SJSA1 (cell line): Measurements from ENCODE around the gene TAF5L. TPM values are rescaled to one million over a fixed set of nuclear protein-coding genes. Genes with fewer than 3 reads are reported as not detected.
"Not testable (repeated sequence)": the region's sequence is repeated elsewhere in the genome, so short reads cannot be mapped to it uniquely, and the experiment has no call there.

Experiments used
- DNase-seq, 2 experiments: peaks; one replicate each; pipeline ENCODE4 v3.0.0-alpha.2; 2015 to 2020; ENCODE audit warnings: low spot score in 2 of 2, low read depth in 1 of 2
- H3K27ac ChIP-seq: fragments of 250-450 bp; sonication (Bioruptor Pico); 2 replicates; pipeline ENCODE4 v1.5.1; 2020; ENCODE audit warnings: mild to moderate bottlenecking, moderate library complexity
- H3K27me3 ChIP-seq: fragments of 250-450 bp; sonication (Bioruptor Pico); replicated peaks from 2 replicates; pipeline ENCODE4 v1.5.1; 2020; ENCODE audit warnings: mild to moderate bottlenecking, moderate library complexity
- H3K36me3 ChIP-seq: fragments of 250-450 bp; sonication (Bioruptor Pico); 2 replicates; pipeline ENCODE4 v1.5.1; 2020; ENCODE audit warnings: mild to moderate bottlenecking
- H3K4me1 ChIP-seq: fragments of 250-450 bp; sonication (Bioruptor Pico); replicated peaks from 2 replicates; pipeline ENCODE4 v1.6.1; 2021; ENCODE audit warnings: mild to moderate bottlenecking
- H3K4me3 ChIP-seq: fragments of 250-450 bp; sonication (Bioruptor Pico); 2 replicates; pipeline ENCODE4 v1.5.1; 2020; ENCODE audit warnings: mild to moderate bottlenecking
- H3K9me3 ChIP-seq: fragments of 250-450 bp; sonication (Bioruptor Pico); replicated peaks from 2 replicates; pipeline ENCODE4 v1.5.1; 2020; ENCODE audit warnings: mild to moderate bottlenecking
- total RNA-seq: library from RNA; depleted of rRNA; stranded (reverse); fragments of >200 nt; shearing (Covaris generic); gene quantifications from 2 replicates; pipeline ENCODE4 v1.2.3, GENCODE V29; 2014

Gene TAF5L
- total RNA-seq, 1 experiment from 2014 or later = 25.5 TPM

- Histone ChIP-seq H3K4me3 (no peak overlapping the region), H3K27ac (no peak overlapping the region), H3K27me3 (no peaks in the 10 kb centered on the region), H3K4me1 (no peaks in the 10 kb centered on the region), H3K9me3 (no peaks in the 10 kb centered on the region), H3K36me3 (peaks cover 43% of the 10 kb centered on the region)
- no peak for DNase-seq
Observed at GRCh38 chr1:229614701-229615100, 11.2 kb downstream of the TAF5L start.

- no peak overlapping the region for H3K27ac ChIP-seq
- DNase-seq = no peak
- H3K4me1 ChIP-seq = no peaks in the 10 kb centered on the region
- no peaks in the 10 kb centered on the region for H3K9me3 ChIP-seq
- no peak overlapping the region for H3K4me3 ChIP-seq
- no peaks in the 10 kb centered on the region for H3K27me3 ChIP-seq
- peaks cover 51% of the 10 kb centered on the region for H3K36me3 ChIP-seq
Observed at GRCh38 chr1:229613938-229614337, 12.0 kb downstream of the TAF5L start.

- no peak for DNase-seq
- Histone ChIP-seq H3K4me3 (no peak overlapping the region), H3K36me3 (peaks cover 86% of the 10 kb centered on the region), H3K27ac (no peak overlapping the region), H3K4me1 (no peaks in the 10 kb centered on the region), H3K9me3 (no peaks in the 10 kb centered on the region), H3K27me3 (no peaks in the 10 kb centered on the region)
Observed at GRCh38 chr1:229608590-229608989, 17.3 kb downstream of the TAF5L start.

- no peak overlapping the region for H3K27ac ChIP-seq
- H3K4me3 ChIP-seq = no peak overlapping the region
- no peaks in the 10 kb centered on the region for H3K9me3 ChIP-seq
- DNase-seq = no peak
- peaks cover 89% of the 10 kb centered on the region for H3K36me3 ChIP-seq
- no peaks in the 10 kb centered on the region for H3K4me1 ChIP-seq
- no peaks in the 10 kb centered on the region for H3K27me3 ChIP-seq
Observed at GRCh38 chr1:229607370-229607769, 18.6 kb downstream of the TAF5L start.

GRCh38 chr1:229603371-229604005, 22.4 kb downstream of the TAF5L start:
- Histone ChIP-seq H3K36me3 (peaks cover 80% of the 10 kb centered on the region), H3K4me1 (no peaks in the 10 kb centered on the region), H3K27ac (no peak overlapping the region), H3K9me3 (no peaks in the 10 kb centered on the region), H3K4me3 (no peak overlapping the region), H3K27me3 (no peaks in the 10 kb centered on the region)
- no peak for DNase-seq

- H3K36me3 ChIP-seq = peaks cover 57% of the 10 kb centered on the region
- H3K4me1 ChIP-seq = peaks cover 28% of the 10 kb centered on the region
- no peak for DNase-seq
- H3K9me3 ChIP-seq = no peaks in the 10 kb centered on the region
- H3K27me3 ChIP-seq = no peaks in the 10 kb centered on the region
- no peak overlapping the region for H3K27ac ChIP-seq
- H3K4me3 ChIP-seq = no peak overlapping the region
Observed at GRCh38 chr1:229600229-229600628, 25.7 kb downstream of the TAF5L start.

GRCh38 chr1:229599218-229599954, 26.5 kb downstream of the TAF5L start:
- Histone ChIP-seq H3K36me3 (peaks cover 63% of the 10 kb centered on the region), H3K4me3 (no peak overlapping the region), H3K4me1 (peaks cover 28% of the 10 kb centered on the region), H3K27me3 (no peaks in the 10 kb centered on the region), H3K9me3 (no peaks in the 10 kb centered on the region), H3K27ac (no peak overlapping the region)
- DNase-seq = no peak

GRCh38 chr1:229597877-229598276, 28.0 kb downstream of the TAF5L start:
- DNase-seq = no peak
- Histone ChIP-seq H3K27ac (peak overlapping the region; percentile 74), H3K27me3 (no peaks in the 10 kb centered on the region)

GRCh38 chr1:229596925-229597699, 28.8 kb downstream of the TAF5L start:
- H3K9me3 ChIP-seq = no peaks in the 10 kb centered on the region
- peaks cover 28% of the 10 kb centered on the region for H3K4me1 ChIP-seq
- DNase-seq = peak; percentile 49 to 85
- no peak overlapping the region for H3K4me3 ChIP-seq
- no peaks in the 10 kb centered on the region for H3K27me3 ChIP-seq
- peaks cover 56% of the 10 kb centered on the region for H3K36me3 ChIP-seq
- H3K27ac ChIP-seq = peak overlapping the region; percentile 74

More at GRCh38 chr1:229597877-229598276, 28.0 kb downstream of the TAF5L start:
- Histone ChIP-seq H3K4me1 (peaks cover 28% of the 10 kb centered on the region), H3K4me3 (no peak overlapping the region), H3K36me3 (peaks cover 59% of the 10 kb centered on the region), H3K9me3 (no peaks in the 10 kb centered on the region)

- Histone ChIP-seq H3K27ac (peak overlapping the region; percentile 74), H3K36me3 (peaks cover 47% of the 10 kb centered on the region), H3K4me1 (peaks cover 28% of the 10 kb centered on the region)
- not testable (repeated sequence) for DNase-seq, H3K27me3 ChIP-seq, H3K4me3 ChIP-seq, H3K9me3 ChIP-seq
Observed at GRCh38 chr1:229595876-229596275, 30.0 kb downstream of the TAF5L start.

- Histone ChIP-seq H3K27ac (no peak overlapping the region), H3K9me3 (no peaks in the 10 kb centered on the region), H3K27me3 (no peaks in the 10 kb centered on the region), H3K4me3 (no peak overlapping the region), H3K4me1 (peaks cover 28% of the 10 kb centered on the region), H3K36me3 (peaks cover 35% of the 10 kb centered on the region)
- DNase-seq = no peak
Observed at GRCh38 chr1:229594227-229595008, 31.5 kb downstream of the TAF5L start.

- H3K4me1 ChIP-seq = peaks cover 28% of the 10 kb centered on the region
- no peak for DNase-seq
- H3K27me3 ChIP-seq = no peaks in the 10 kb centered on the region
- H3K27ac ChIP-seq = no peak overlapping the region
- peaks cover 33% of the 10 kb centered on the region for H3K36me3 ChIP-seq
- no peak overlapping the region for H3K4me3 ChIP-seq
- no peaks in the 10 kb centered on the region for H3K9me3 ChIP-seq
Observed at GRCh38 chr1:229593800-229594199, 32.1 kb downstream of the TAF5L start.

GRCh38 chr1:229590119-229590518, 35.8 kb downstream of the TAF5L start:
- Histone ChIP-seq H3K4me3 (no peak overlapping the region), H3K9me3 (no peaks in the 10 kb centered on the region), H3K36me3 (peaks cover 25% of the 10 kb centered on the region), H3K4me1 (no peaks in the 10 kb centered on the region), H3K27ac (no peak overlapping the region), H3K27me3 (no peaks in the 10 kb centered on the region)
- no peak for DNase-seq
